ENCODE data around the gene BMPR1B. TPM values are rescaled to one million over a fixed set of nuclear protein-coding genes. Genes with fewer than 3 reads are reported as not detected.

Gene BMPR1B
- total and polyA plus RNA-seq, 2 of the 4 experiments (the other 2 are of a cell fraction), result 0.24 to 0.90 TPM

DNA sequence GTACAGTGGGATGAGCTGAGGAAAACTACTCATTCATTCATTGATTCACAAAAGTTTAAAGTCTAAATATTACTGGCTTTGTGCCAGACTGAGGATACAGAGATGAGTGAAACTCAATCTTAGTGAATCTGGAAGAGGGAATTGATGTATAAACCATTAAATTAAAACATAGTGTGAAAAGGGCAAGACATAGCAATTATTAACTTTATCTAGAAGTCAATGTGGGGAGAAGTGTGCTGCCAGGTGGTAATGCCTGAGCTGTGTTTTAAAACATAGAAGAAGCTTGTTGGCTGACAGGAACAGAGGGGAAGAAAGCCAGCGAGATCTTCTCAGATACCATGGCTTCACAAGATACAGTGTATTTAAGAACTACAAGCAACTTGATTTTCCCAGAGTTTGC is 153.4 kb downstream of the BMPR1B start:
- TF ChIP-seq MAZ (IDR thresholded peaks at IDR 0.05; ENCODE audit: borderline replicate concordance, low read depth, low read length), result no peak
- no peak for TF ChIP-seq RCOR1 (IDR thresholded peaks at IDR 0.05; ENCODE audit: insufficient replicate concordance, low read length)
- TF ChIP-seq, protein P1, sequence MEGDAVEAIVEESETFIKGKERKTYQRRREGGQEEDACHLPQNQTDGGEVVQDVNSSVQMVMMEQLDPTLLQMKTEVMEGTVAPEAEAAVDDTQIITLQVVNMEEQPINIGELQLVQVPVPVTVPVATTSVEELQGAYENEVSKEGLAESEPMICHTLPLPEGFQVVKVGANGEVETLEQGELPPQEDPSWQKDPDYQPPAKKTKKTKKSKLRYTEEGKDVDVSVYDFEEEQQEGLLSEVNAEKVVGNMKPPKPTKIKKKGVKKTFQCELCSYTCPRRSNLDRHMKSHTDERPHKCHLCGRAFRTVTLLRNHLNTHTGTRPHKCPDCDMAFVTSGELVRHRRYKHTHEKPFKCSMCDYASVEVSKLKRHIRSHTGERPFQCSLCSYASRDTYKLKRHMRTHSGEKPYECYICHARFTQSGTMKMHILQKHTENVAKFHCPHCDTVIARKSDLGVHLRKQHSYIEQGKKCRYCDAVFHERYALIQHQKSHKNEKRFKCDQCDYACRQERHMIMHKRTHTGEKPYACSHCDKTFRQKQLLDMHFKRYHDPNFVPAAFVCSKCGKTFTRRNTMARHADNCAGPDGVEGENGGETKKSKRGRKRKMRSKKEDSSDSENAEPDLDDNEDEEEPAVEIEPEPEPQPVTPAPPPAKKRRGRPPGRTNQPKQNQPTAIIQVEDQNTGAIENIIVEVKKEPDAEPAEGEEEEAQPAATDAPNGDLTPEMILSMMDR (conservative IDR thresholded peaks at IDR 0.05; ENCODE audit: low read depth, low read length), result no peak
- TF ChIP-seq POLR2A (IDR thresholded peaks at IDR 0.05; ENCODE audit: low read depth, low read length), result no peak
- TF ChIP-seq SMC3 (IDR thresholded peaks at IDR 0.05; ENCODE audit: low read depth, low read length), result no peak
- TF ChIP-seq, protein P2, sequence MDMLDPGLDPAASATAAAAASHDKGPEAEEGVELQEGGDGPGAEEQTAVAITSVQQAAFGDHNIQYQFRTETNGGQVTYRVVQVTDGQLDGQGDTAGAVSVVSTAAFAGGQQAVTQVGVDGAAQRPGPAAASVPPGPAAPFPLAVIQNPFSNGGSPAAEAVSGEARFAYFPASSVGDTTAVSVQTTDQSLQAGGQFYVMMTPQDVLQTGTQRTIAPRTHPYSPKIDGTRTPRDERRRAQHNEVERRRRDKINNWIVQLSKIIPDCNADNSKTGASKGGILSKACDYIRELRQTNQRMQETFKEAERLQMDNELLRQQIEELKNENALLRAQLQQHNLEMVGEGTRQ (IDR thresholded peaks at IDR 0.05; ENCODE audit: low read depth, low read length), result no peak
- no peak for TF ChIP-seq CHD1 (IDR thresholded peaks at IDR 0.05; ENCODE audit: low read depth, low read length)
- TF ChIP-seq RAD21 (IDR thresholded peaks at IDR 0.05; ENCODE audit: low read length), result no peak
- TF ChIP-seq, protein P3, sequence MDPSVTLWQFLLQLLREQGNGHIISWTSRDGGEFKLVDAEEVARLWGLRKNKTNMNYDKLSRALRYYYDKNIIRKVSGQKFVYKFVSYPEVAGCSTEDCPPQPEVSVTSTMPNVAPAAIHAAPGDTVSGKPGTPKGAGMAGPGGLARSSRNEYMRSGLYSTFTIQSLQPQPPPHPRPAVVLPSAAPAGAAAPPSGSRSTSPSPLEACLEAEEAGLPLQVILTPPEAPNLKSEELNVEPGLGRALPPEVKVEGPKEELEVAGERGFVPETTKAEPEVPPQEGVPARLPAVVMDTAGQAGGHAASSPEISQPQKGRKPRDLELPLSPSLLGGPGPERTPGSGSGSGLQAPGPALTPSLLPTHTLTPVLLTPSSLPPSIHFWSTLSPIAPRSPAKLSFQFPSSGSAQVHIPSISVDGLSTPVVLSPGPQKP (IDR thresholded peaks at IDR 0.05; ENCODE audit: borderline replicate concordance, low read depth, low read length), result no peak
- TF ChIP-seq NFE2L2 (IDR thresholded peaks at IDR 0.05; ENCODE audit: low read depth, low read length), result no peak
- no peak for TF ChIP-seq RFX5 (IDR thresholded peaks at IDR 0.05; ENCODE audit: low read depth, low read length)
- no peak for TF ChIP-seq FOS (IDR thresholded peaks at IDR 0.05; ENCODE audit: low read depth, low read length)
- TF ChIP-seq MXI1 (IDR thresholded peaks at IDR 0.05; ENCODE audit: borderline replicate concordance, low read depth, low read length), result no peak
- no peak for TF ChIP-seq BHLHE40 (IDR thresholded peaks at IDR 0.05; ENCODE audit: low read depth, low read length)
- TF ChIP-seq CEBPB (IDR thresholded peaks at IDR 0.05; ENCODE audit: low read depth, low read length), result no peak
- TF ChIP-seq MAFK (IDR thresholded peaks at IDR 0.05; ENCODE audit: low read depth, low read length), result no peak

More for the DNA sequence above, 153.4 kb downstream of the BMPR1B start:
- H2BK20ac ChIP-seq (ENCODE audit: low read depth, low read length), result no peak overlapping the region
- H2AK9ac ChIP-seq (replicated peaks; ENCODE audit: low read depth, low read length, poor library complexity), result no peak overlapping the region
- H4K91ac ChIP-seq (ENCODE audit: insufficient read depth, low read depth, low read length), result no peak overlapping the region
- H2BK5ac ChIP-seq (ENCODE audit: low read depth, low read length, poor library complexity, severe bottlenecking), result no peak overlapping the region
- no peaks in the 10 kb centered on the region for H3K4me1 ChIP-seq (ENCODE audit: control insufficient read depth, insufficient read depth, low read length)
- H3K56ac ChIP-seq (ENCODE audit: extremely low read depth, insufficient read depth, low read length), result no peak overlapping the region
- no peak overlapping the region for H3K14ac ChIP-seq (replicated peaks; ENCODE audit: low read depth, low read length)
- H3K4ac ChIP-seq (ENCODE audit: low read depth, low read length), result no peak overlapping the region
- H4K20me1 ChIP-seq (ENCODE audit: insufficient read depth, low read length), result no peaks in the 10 kb centered on the region
- DNase-seq (no peak), ATAC-seq (ENCODE audit: low read depth) (no peak)
- intact Hi-C loops (cut with micrococcal nuclease), result no loop called here
- no peak overlapping the region for H4K5ac ChIP-seq (ENCODE audit: low read depth, low read length)
- H3K9me1 ChIP-seq (ENCODE audit: insufficient read depth, low read length), result no peaks in the 10 kb centered on the region
- H2AK5ac ChIP-seq (ENCODE audit: low read depth, low read length), result no peak overlapping the region
- H4K8ac ChIP-seq (ENCODE audit: low read depth in 2 of 2, low read length in 2 of 2), result no peak overlapping the region
- H3K23ac ChIP-seq (ENCODE audit: low read depth, low read length), result no peak overlapping the region
- WGBS, 2 experiments (ENCODE audit: extremely low coverage in 2 of 2, insufficient read length in 1 of 2), result no CpG with 5 or more reads among the region's 1 CpG
- H3K4me2 ChIP-seq (ENCODE audit: low read depth, low read length), result no peak overlapping the region
- H3K79me1 ChIP-seq (ENCODE audit: low read depth in 1 of 2, low read length in 2 of 2), result no peaks in the 10 kb centered on the region
- no peak overlapping the region for H2BK15ac ChIP-seq (ENCODE audit: low read depth, low read length)
- H3K9ac ChIP-seq (ENCODE audit: low read depth, low read length), result no peak overlapping the region
- POLR2A ChIA-PET (ENCODE audit: unreplicated experiment), result no interaction called here
- H3K36me3 ChIP-seq (ENCODE audit: control insufficient read depth, insufficient read depth, low read length), result no peaks in the 10 kb centered on the region
- BruUV-seq (replicated peaks), result no TSS peak
- H3K4me3 ChIP-seq (ENCODE audit: insufficient read depth, low read depth, low read length), result no peak overlapping the region
- no peaks in the 10 kb centered on the region for H3K27me3 ChIP-seq (ENCODE audit: control insufficient read depth, insufficient read depth, low read length)
- no peak overlapping the region for H3K27ac ChIP-seq (ENCODE audit: insufficient read depth, low read length)
- no peak overlapping the region for H3K18ac ChIP-seq (ENCODE audit: low read depth, low read length)
- CTCF ChIA-PET, result no interaction called here
- dilution Hi-C loops (cut with HindIII; ENCODE audit: low sequenced_read_pairs, unreplicated experiment), result no loop called here
- H2BK120ac ChIP-seq (ENCODE audit: low read depth, low read length), result no peak overlapping the region
- no peak overlapping the region for H2AFZ ChIP-seq (replicated peaks; ENCODE audit: low read length, poor library complexity)
- in situ Hi-C loops (cut with MboI; ENCODE audit: low sequenced_read_pairs), result no loop called here
- no peaks in the 10 kb centered on the region for H3K9me3 ChIP-seq (ENCODE audit: control insufficient read depth, insufficient read depth, low read length)

Data from IMR-90 (cell line).